ENCODE data around the gene AGBL5.
"Not testable (repeated sequence)": the region's sequence is repeated elsewhere in the genome, so short reads cannot be mapped to it uniquely, and the experiment has no call there.

Gene AGBL5

DNA sequence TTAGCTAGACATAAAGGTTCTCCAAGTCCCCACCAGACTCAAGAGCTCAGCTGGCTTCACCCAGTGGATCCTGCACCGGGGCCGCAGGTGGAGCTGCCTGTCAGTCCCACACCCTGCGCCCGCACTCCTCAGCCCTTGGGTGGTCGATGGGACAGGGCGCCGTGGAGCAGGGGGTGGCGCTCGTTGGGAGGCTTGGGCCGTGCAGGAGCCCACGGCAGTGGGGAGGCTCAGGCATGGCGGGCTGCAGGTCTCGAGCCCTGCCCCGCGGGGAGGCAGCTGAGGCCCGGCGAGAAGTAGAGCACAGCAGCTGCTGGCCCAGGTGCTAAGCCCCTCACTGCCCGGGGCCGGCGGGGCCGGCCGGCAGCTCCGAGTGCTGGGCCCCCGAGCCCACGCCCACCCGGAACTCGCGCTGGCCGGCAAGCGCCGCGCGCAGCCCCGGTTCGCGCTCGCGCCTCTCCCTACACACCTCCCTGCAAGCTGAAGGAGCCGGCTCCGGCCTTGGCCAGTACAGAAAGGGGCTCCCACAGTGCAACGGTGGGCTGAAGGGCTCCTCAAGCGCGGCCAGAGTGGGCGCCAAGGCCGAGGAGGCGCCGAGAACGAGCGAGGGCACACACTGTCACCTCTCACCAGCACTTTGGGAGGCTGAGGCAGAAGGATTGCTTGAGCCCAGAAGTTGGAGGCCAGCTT, 60.1 kb downstream of the AGBL5 start:
- DNase-seq (ENCODE audit: extremely low read depth, insufficient read length); H3K4me3 ChIP-seq (replicated peaks; ENCODE audit: low read depth, low read length); H3K27me3 ChIP-seq (replicated peaks; ENCODE audit: control insufficient read depth, insufficient read depth, low read length); H3K36me3 ChIP-seq (ENCODE audit: control insufficient read depth, insufficient read depth, low read length): not testable (repeated sequence)

- no peak for DNase-seq (ENCODE audit: extremely low read depth, insufficient read length)
- Histone ChIP-seq H3K36me3 (ENCODE audit: control insufficient read depth, insufficient read depth, low read length) (no peaks in the 10 kb centered on the region), H3K4me3 (replicated peaks; ENCODE audit: low read depth, low read length) (no peak overlapping the region), H3K27me3 (replicated peaks; ENCODE audit: control insufficient read depth, insufficient read depth, low read length) (peaks cover 4% of the 10 kb centered on the region)
- TF ChIP-seq CTCF (IDR thresholded peaks at IDR 0.05; ENCODE audit: insufficient read depth, low read length, poor library complexity, severe bottlenecking) = no peak
These were observed 64.1 kb downstream of the AGBL5 start for GRCh38 chr2:27115519-27115918.

GRCh38 chr2:27117995-27118524, 66.6 kb downstream of the AGBL5 start:
- H3K27me3 ChIP-seq (replicated peaks; ENCODE audit: control insufficient read depth, insufficient read depth, low read length) = peaks cover 4% of the 10 kb centered on the region
- no peaks in the 10 kb centered on the region for H3K36me3 ChIP-seq (ENCODE audit: control insufficient read depth, insufficient read depth, low read length)
- no peak overlapping the region for H3K4me3 ChIP-seq (replicated peaks; ENCODE audit: low read depth, low read length)
- no peak for DNase-seq (ENCODE audit: extremely low read depth, insufficient read length)
- TF ChIP-seq CTCF (IDR thresholded peaks at IDR 0.05; ENCODE audit: insufficient read depth, low read length, poor library complexity, severe bottlenecking) = no peak

DNA sequence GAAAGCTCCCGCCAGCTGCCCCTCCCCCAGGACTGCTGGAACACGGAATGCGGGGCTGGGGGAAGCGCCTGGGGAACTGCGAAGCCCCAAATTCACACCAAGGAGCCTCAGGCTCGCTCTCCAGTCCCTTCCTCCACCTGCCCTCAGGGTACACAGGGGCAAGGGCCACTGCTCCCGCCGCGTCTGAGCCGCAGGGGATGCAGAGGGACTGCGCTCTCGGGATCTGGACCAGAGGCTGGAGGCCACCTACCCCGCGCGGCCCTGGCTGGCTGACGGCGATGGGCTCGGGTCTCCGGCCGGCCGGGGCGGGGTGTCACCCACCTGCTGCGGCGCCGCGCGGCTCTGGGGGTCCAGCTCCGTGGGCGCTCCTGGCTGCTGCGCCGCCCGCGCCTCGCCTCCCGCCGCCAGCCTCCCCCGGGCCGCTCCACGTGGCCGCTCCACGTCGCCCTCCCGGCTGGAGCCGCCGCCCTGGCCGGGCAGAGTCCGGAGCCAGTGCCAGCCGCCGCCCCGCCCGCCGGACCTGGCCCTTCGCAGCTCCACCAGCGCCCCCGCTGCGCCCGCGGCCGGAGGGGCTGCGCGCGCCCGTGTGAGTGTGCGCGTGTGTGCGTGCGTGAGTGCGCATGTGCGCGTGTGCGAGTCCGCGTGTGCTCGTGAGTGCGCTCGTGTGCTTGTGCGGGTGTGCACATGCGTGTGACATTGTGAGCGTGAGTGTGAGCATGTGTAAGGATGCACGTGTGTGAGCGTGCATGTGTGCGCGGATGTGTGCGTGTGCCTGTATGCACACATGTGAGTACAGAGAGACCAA, 67.3 kb downstream of the AGBL5 start, which contains the start of gene CGREF1:
Gene CGREF1, minus strand, starts transcription at position 604 of the 805 bp plus-strand sequence. CDS start 14,762 bp downstream, outside the sequence.
- Histone ChIP-seq H3K36me3 (ENCODE audit: control insufficient read depth, insufficient read depth, low read length) (no peaks in the 10 kb centered on the region), H3K27me3 (replicated peaks; ENCODE audit: control insufficient read depth, insufficient read depth, low read length) (peaks cover 4% of the 10 kb centered on the region), H3K4me3 (replicated peaks; ENCODE audit: low read depth, low read length) (peak within 1 kb of the TSS; percentile 30)
- no peak for DNase-seq (ENCODE audit: extremely low read depth, insufficient read length)
- TF ChIP-seq CTCF (IDR thresholded peaks at IDR 0.05; ENCODE audit: insufficient read depth, low read length, poor library complexity, severe bottlenecking) = no peak

- DNase-seq (ENCODE audit: extremely low read depth, insufficient read length); H3K36me3 ChIP-seq (ENCODE audit: control insufficient read depth, insufficient read depth, low read length); H3K27me3 ChIP-seq (replicated peaks; ENCODE audit: control insufficient read depth, insufficient read depth, low read length); H3K4me3 ChIP-seq (replicated peaks; ENCODE audit: low read depth, low read length): not testable (repeated sequence)
These were observed 67.8 kb downstream of the AGBL5 start for GRCh38 chr2:27119330-27119670.

Measured in GM06990 (cell line).